ENCODE data around the gene ELMOD3.
"Not testable (repeated sequence)": the region's sequence is repeated elsewhere in the genome, so short reads cannot be mapped to it uniquely, and the experiment has no call there.

ELMOD3 gene

DNA sequence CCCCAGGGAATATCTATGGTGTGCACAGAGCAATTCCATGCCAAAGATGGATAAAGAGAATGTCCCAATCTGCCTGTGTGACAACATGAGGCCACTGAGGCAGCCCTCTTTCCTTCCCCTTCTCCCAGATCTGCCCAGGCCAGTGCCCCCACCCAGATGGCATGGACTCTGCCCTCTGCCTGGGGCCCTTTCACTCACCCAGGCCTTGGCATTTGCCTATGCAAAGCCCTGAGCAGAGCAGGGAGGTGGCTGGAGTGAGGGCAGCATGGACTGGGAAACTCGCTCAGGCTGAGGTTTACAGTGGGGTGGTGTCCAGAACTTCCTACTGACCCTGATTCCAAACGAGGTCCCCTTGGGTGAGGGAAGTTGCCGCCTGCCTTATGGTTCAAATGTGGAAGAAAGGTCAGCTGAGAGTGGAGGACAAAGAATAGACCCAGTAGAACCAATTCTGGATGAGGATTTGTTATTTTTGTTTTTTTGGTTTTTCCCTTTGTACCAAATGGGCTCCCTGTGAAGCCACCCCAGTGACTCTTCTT is 72.8 kb downstream of the ELMOD3 start:
- DNase-seq (ENCODE audit: low read depth) = no peak

DNA sequence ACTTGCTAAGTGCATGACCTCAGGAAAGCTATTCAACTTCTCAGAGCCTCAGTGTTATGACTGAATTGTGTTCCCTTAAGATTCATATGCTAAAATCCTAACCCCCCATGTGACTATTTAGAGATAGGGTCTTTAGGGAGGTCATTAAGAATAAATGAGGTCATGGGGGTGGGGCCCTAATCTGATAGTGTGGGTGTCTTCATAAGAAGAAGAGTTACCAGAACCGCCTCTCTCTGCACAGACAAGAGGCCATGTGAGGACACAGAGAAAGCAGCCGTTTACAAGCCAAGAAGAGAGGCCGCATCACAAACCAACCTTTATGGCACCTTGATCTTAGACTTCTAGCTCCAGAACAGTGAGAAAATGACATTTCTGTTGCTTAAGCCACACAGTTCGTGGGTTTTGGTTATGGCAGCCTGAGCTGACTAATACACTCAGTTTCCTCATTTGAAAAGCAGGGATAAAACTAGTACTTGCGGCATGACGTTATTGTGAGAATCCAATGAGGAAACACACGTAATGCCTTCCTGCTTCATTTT is 73.8 kb downstream of the ELMOD3 start:
- no peak for DNase-seq (ENCODE audit: low read depth)

DNA sequence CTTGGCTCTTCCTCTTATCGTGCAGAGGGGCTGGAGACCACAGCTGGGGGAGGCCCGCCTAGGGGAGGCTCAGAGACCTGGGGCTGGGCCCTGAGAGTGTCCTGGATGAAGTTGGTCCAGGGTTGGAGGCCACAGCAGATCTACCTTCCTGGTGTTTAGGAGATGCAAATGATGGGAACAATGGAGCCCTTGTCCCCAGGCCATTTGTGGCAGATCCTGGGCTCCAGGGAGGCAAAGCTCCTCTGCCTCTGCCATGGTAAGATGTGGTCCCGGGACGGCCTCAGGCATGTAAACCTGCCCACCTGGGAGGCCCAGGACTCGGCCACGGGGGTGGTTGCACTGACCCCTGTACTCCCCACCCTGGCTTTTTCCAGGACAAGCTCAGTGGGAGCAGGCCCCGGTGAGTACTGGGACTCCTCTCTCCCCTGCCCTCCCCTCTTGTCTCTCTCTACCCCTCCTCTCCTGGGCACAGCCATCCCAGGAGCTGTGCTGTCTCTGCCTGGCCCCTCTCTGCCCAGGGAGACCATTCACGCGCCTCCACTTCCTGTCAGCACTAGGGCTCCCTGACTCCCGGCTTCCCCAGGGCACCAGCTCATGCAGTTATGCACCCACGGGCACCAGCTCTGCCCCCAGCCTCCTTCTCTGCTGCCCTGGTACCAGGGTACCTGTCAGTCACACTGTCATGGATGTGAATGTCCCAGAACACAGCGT is 74.8 kb downstream of the ELMOD3 start:
- DNase-seq (ENCODE audit: low read depth) = no peak

DNA sequence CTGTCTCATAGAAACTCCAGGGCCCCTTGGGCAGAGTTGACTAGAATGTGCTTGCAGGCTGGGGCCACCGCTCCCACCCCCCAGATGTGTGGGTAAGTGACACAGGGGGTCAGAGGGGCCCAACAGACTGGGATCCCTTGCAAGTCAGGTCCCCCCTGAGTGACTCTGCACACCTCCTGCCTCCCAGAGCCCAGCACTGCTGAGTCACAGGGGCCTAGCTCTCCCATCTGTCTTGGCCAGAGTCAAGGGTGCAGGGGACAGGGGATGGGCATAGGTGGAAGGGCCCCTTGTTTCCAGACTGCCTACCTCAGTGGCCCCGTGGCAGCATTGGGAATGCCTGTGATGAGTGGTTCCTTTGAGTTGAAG is 75.3 kb downstream of the ELMOD3 start:
- no peak for DNase-seq (ENCODE audit: low read depth)

DNA sequence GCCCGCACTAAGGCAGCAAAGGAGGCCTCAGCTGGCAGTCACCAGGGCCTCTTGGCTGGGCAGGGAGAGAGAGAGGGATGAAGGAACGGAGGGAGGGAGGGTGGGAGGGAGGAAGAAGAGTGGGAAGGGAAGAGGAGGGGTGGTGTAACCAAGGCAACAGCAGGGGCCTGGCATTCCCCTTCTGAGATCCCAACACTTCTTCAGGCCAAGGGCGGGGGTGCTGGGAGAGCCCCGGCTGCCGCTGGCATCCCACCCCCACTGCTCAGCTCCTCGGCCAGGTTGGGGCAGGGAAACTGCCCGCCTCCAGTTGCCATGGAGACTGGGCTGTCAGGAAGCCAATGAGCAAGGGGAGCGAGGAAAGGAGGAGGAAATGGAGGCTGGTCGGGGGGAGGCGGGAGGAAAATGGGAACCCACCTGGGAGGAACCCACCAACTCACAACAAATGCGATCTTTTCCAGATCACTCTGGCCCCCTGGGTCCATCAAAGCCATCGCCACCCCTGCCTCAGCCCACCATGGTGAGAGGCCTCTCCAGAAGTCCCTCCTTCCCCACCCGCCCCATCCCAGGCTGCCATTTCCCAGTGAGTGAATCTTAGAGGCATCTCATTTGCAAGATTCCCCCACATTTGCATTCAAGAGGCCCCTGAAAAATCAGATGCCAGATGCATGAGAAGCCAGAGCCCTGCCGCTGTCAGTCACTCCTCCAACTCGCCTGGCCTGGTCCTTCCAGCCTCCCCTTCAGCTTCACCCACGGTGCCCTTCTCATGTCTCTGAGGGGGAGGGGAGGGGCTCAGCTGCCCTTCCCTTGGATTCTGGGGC is 76.4 kb downstream of the ELMOD3 start:
- no peak for DNase-seq (ENCODE audit: low read depth)

DNA sequence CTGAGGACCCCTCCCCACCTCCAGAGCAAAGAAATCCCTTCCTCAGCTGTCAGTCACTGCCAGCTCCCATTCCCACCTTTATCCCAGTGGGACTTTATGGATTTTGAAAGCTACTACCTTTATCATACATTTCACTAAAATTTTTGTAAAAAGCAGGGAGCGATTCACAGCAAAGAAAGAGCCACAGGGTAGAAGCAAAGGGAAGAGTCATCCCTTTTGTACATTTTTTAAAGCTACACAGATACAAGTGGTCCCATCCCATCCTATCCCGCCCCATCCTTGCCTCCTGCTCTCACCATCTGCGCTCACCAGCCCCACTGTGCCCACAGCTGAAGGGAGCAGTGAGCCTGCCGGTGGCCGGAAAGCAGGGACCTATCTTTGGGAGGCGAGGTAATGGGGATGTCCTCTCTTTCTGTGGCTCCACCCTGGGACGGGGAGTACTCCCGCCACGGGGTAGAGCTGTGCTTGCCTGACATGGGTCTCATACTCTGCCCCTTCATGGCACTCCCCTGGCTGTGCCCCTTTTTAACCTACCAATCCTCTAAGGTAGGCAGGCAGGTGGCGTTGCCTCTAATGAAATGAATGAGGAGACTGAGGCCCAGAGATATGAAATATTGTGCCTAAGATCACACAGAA is 77.1 kb downstream of the ELMOD3 start:
- no peak for DNase-seq (ENCODE audit: low read depth)

DNA sequence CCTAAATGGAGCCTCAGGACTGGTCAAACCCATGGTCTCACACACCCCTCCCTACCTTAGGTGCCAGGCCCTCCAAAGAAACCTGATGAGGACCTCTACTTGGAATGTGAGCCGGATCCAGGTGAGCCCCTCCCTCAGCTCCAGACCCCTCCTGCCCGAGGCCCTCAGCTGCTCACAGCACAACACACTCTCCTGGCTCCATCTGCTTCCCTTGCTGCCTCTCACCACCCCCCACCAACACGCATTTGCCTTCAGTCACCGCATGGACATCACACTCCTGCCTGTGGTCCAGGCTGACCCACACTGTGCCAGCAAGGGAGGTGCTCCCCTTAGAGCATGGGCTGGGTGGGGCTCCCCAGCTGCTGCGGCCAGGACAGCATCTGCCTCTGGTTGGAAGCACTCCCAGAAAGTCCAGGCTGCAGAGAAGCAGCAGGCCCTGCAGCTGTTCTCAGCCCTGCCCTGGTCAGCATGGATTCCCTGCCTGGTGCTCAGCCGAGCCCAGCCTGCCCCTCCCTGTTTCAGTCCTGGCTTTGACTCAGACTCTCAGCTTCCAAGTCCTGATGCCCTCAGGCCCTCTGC is 79.0 kb downstream of the ELMOD3 start:
- peak; percentile 88 for DNase-seq (ENCODE audit: low read depth)

DNA sequence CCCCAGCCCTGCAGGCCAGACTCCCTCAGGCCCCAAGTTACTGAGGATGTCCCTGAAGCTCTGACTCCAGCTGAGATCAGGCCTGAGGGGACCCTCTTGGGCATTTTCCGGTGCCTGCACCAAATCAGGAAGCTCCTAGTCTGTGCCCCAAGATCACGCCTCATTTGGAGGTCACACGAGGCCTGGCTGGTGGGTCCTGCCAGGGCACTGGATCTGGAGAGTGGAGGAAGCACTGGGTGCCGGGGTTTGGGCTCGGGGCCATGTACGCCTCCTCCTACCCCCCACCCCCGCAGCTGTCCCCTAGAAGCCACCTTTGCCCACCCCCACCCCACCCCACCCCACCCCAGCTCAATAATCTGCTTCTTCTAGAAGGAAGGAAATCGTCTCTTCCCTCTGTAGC is 80.1 kb downstream of the ELMOD3 start:
- no peak for DNase-seq (ENCODE audit: low read depth)

DNA sequence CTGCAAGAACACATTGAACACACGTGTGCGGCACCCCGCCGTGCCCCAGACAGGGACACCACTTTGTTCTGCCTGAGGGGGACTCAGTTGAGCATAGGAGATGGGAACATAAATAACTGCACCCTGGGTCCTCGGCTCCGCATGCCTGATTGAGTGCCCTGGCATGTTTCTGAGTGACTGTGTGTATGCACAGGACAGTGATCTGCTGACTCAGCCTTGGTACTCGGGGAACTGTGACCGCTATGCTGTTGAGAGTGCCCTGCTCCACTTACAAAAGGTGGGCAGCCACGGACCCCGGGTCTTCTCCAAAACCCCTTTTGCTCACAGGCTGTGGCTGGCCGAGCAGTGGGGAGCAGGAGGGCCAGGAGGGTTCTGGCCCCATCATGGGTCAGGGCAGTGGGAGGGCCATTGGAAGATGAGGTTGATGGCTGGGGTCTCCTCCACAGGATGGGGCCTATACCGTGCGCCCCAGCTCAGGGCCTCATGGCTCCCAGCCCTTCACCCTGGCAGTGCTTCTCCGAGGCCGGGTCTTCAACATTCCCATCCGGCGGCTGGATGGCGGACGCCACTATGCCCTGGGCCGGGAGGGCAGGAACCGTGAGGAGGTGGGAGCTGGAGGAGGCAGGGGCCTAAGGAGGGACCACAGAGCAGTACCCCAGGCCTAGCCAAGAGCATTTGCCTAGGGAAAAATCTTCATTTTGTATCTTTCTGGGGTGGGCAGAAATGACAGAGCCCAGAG is 80.8 kb downstream of the ELMOD3 start:
- no peak for DNase-seq (ENCODE audit: low read depth)

DNA sequence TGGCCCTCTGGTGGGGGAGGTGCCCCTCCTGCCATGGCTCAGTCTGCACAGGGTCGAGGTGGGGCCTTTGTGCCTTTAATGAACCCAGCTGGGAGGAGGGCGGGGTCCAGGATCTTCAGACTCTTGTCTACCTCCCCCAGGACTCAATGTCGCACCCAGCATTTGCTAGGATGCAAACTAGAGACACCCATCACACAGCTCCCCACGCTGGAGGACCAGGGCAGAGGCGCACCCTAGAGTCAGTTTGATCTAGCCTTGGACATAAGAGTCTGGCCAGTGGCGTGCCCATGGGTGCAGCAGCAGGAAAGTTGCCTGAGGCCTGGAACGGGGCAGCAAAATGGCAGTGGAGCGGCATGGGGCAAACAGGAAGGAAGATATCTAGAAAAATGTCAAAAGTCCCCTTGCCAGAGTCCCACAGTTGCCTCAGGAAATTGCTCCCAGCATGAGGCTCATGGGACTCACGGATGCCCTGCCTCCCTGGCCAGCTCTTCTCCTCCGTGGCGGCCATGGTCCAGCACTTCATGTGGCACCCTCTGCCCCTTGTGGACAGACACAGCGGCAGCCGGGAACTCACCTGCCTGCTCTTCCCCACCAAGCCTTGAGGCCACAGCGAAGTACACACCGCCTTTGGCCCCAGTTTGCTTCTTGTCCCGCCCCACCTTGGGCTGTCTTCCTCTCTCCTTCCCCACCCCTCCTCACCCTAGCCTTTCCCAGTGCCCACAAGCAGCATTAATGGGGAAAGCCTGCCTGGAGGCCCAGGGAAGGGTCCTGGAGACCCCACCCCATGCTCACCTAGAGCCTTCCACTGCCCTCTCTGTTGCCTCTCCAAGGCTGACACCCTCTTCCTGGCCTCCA is 81.6 kb downstream of the ELMOD3 start:
- DNase-seq (ENCODE audit: low read depth) = no peak

DNA sequence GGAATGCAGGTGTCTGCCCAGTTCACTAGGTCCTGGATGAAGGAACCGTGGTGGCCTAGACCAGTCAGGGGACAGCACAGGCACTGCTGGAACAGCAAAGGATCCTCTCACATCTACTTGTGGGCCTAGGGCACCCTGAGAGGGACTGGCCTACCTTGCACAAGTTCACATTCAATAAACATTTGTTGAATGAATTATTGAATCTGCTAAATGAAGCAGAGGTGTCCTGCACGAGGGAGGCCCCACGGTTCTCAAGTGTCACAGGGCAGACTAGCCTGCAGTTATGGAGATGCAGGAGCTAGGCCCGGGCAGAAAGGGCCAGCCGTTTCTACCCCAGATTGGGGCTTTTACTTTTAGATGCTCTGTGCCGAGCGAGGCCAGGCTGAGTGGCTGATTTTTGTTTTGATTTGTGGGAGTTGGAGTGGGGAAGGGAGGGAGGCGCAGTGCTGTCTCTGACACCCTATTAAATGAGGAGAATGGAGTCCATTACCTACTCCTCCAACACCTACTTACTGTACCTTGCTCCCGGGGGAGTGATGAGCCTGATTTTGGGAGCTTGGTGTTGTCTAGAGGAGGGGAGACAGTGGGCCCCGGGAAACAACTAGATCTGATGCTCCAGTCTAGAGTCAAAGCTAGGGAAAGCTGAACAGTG is 82.4 kb downstream of the ELMOD3 start:
- no peak for DNase-seq (ENCODE audit: low read depth)

DNA sequence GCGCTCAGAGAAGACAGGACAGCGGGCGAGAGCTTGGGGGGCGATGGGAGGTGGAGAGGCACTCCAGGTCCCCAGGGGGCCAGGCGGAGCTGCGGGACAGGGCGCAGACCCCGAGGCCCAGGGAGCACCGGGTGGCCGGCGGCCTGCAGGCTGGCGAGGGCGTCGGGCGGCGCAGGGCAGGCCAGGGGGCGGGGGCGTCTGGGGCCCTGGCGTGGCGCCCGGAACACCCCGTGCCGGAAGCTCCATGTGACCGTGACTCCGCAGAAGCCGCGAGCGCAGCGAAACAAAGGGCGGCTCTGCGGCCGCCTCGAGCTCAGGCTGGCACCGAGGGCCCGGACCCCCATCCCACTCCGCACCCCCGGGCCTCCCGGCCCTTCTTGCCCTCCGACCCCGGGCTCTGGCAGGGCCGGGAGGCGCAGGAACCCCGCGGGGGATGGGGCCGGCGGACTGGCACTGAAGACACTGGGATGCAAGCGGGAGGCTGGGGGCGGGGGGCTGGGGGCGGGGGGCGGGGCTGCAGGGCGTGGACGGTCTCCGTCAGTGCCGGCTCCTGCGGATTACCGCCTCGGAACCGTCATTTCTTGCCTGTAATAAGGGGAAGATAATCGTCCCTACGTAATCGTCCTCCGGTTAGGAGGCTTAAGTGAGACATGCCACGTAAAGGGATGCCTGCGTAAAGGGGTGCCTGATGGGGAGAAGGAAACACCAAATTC is 83.1 kb downstream of the ELMOD3 start:
- peak; percentile 89 for DNase-seq (ENCODE audit: low read depth)

DNA sequence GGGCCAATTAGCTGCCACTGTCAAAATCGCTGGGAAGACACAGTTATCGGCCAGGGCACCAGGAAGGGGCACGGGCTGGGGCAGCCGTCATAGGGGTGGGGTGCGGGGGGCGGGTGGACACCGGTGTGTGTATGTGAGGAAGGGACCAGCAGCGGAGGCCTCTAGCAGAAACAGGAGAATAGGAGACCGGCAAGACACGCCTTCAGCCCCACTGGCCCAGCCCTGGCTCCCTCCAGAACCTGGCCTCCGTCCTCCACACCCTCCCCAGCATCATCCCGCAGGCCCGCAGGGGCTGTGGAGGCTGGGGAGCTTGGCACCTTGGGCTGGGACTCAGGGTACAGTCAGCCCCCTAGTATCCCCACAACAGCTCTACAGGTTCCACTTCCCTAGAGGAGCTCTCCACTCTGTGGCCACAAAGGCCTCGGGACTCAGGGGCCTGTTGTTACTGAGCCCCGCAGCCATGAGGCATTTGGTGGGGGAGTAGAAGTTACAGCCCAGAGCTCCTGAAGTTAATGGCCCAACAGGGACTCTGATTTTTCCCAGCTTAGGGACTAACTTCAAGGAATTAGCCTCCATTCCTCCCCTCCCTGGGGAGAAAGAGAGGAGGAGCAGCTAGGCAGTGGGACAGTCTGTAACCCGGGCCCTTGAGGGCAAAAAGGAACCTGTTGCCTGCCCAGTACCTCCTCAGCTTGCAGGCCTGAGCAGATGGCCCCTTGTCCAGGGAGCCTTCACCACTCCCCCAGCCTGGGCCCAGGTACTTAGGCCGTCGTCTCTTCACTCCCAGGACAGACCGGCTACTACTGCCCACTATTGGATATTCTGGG is 83.8 kb downstream of the ELMOD3 start:
- no peak for DNase-seq (ENCODE audit: low read depth)

DNA sequence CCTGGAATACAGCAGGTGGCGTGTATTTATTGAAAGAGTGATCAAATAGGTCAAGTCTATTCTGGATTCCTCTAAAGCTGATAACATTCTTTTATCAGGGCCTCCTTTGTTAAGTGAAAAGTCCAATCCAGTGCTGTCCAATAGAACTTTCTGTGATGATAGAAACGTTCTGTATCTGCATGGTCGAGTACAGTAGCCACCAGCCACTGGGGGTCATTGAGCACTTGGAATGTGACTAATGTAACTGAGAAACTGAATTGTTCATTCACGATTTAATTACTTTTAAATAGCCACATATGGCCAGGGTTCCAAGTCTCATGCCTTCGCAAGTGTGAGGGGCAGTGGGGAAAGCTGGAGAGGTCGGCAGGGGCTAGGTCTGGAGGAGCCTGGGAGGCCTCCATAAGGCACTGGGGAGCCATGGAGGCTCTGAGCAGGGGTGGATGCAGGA is 84.5 kb downstream of the ELMOD3 start:
- no peak for DNase-seq (ENCODE audit: low read depth)

DNA sequence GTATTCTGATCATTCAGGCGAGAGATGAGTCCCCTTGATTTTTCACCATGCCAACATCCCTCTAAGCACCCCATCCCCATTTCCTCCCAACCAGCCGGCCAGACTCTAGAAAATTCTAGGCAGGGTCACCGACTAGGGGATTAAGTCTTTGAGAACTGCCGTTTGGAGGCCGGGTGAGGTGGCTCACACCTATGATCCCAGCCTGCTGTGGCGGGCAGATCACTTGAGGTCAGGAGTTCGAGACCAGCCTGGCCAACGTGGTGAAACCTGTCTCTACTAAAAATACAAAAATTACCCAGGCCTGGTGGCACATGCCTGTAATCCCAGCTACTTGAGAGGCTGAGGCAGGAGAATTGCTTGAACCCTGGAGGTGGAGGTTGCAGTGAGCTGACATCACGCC is 85.0 kb downstream of the ELMOD3 start:
- DNase-seq (ENCODE audit: low read depth) = not testable (repeated sequence)

DNA sequence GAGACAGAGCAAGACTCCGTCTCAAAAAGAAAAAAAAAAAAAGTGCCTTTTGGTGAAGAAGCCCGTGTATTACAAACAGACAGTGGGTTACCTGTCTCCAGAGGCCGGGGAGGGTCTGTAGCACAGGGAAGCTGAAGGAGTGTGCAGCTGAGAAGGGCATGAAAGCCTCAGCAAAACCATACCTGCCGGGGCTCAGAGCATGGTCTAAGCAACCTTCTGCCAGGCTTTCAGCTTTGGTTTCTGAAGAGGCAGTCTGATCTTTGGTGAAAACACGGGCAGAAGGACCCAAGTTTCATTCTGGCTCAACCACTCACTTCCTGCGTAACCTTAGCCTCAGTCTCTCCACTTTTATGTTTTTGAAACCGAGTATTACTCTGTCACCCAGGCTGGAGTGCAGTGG is 85.4 kb downstream of the ELMOD3 start:
- DNase-seq (ENCODE audit: low read depth) = no peak

DNA sequence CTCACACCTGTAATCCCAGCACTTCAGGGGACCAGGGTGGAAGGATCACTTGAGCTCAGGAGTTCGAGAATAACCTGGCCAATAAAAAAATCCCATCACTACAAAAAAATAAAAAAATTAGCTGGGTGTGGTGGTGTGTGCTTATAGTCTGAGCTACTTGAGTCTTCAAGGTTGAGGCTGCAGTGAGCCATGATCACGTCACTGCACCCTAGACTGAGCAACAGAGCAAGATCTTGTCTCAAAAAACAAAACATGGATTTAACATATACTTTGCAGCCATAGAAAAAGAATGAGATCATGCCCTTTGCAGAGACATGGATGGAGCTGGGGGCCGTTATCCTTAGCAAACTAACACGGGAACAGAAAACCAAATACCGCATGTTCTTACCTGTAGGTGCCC is 86.2 kb downstream of the ELMOD3 start:
- DNase-seq (ENCODE audit: low read depth) = no peak

Data from iris pigment epithelial cell (primary cell).